HG03139 (cell line): ENCODE measurements around the gene BROX.
A peak's percentile ranks its signal among the peaks of the same experiment; 100 is the strongest.

Experiments used
- ATAC-seq: cut with Tn5 transposase; IDR thresholded peaks from one replicate; pipeline ENCODE4 v1.9.1; 2021; ENCODE audit not compliant: unreplicated experiment

The BROX gene

DNA sequence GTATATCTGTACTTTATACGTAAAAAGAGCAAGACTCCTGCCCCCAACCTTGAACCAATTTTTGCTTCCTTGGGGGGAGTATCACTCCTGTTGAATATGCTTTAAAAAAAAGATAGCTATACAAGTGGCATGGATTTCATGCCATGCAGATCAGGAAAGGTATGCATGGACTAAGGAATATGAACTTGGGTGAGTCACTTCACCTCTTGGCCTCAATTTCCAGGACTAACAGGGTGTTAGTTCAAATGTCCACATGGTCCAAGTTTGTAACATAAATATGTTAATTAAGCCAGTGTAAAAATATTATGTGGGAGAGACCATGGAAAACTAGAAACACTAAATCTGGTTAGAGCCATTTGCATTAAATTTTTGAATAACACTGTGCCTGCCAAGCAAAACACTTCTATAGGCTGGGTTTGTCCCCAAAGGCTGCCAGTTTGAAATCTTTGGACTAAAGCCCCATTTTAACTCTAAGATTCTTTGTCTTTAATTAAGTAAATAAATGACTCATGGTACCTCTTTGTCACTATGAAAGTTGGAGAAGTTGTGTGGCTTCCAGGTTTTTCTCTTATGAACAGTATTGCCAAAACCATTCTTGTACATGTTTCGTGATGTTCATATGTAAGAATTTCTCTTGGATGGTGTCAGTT, 57.7 kb downstream of the BROX start:
- no peak for ATAC-seq

DNA sequence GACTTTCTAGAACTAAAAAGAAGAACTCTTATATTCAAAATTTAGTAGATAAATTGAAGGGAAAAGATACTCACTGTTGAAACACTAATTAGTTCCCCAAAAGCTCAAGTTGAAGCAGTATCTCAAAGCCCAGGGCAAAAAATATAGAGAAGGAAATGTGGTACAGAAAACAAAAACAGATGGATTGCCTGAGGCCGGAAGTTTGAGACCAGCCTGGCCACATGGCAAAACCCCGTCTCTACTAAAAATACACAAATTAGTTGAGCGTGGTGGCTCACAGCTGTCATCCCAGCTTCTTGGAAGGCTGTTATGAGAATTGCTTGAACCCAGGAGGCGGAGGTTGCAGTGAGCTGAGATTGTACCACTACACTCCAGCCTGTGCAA, 60.6 kb downstream of the BROX start:
- ATAC-seq = peak; percentile 68

DNA sequence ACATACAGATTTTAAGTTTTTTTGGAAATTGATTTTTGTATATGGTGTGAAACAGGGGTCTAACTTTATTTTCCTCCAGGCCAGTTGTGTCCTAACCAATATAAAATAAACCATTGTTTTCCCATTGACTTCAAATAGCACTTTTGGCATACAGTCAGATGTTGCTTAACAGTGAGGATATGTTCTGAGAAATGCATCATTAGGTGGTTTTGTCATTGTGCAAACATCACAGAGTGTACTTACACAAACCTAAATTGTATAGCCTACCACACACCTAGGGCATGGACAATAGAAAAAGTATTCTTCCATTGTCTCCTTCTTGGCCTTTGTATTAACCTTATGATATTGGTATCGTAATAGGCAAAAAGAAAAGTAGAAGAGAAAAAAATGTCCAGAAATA, 65.1 kb downstream of the BROX start:
- no peak for ATAC-seq

DNA sequence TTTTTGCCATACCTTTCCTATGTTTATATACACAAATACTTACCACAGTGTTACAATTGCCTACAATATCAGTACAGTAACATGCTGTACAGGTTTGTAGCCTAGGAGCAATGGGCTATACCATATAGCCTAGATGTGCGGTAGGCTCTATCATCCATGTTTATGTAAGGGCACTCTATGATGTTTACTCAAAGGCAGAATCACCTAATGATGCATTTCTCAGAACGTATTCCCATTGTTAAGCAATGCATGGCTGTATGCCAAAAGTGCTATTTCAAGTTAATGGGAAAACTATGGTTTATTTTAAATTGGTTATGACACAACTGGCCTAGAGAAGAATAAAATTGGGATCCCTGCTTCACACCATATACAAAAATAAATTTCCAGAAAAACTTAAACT, 65.6 kb downstream of the BROX start:
- no peak for ATAC-seq

DNA sequence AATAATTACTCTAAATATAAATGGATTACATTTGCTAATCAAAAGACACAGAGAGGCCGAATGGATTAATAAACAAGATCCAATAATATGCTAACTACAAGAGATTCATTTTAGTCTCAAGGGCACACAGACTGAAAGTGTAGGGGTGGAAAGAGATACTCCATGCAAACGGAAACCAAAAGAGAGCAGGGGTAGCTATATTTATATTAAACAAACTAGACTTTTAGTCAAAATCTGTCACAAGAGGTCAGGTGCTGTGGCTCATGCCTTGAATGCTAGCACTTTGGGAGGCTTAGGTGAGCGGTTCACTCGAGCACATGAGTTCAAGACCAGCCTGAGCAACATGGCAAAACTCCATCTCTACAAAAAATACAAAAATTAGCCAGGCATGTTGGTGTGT, 68.9 kb downstream of the BROX start:
- ATAC-seq = no peak

DNA sequence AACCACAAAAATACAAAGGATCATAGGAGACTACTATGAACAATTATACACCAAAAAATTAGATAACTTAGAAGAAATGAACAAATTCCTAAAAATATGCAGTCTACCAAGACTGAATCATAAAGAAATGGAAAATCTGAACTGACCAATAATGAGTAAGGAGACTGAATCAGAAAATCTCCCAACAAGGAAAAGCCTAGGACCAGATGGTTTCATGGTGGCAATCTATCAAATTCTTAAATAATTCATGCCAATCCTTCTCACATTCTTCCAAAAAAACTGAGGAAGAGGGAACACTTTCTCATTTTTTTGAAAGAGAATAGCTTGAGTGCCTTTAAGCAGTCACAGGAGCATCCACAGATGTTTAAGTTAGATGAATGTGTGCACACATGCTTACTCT, 70.7 kb downstream of the BROX start:
- ATAC-seq = no peak

DNA sequence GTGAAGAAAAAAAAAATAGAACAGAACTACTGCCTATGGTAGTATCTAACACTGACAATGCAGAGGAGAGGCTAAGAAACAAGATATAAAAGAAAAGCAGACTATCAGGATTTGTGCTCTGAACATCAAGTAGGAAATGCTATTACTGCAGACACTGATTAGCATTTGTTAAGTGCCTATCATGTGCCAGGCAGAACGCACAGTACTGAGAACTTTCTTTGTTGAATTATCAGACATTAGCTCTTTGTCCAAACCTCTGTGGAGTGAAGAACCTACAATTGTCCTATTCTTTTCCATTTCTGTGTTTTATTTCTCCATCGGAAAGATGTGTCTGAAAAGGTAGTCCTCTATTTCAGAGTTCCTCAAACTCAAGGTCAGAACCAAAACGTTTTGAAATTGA, 72.0 kb downstream of the BROX start:
- ATAC-seq = no peak
